DMS 273 (cell line): ENCODE data around the gene TMEM205.
"Not testable (repeated sequence)": the region's sequence is repeated elsewhere in the genome, so short reads cannot be mapped to it uniquely, and the experiment has no call there.

Experiments
- DNase-seq: peaks from one replicate; lab custom pipeline; 2025; ENCODE audit not compliant: unreplicated experiment; lab: John Stamatoyannopoulos, UW

TMEM205 gene

DNA sequence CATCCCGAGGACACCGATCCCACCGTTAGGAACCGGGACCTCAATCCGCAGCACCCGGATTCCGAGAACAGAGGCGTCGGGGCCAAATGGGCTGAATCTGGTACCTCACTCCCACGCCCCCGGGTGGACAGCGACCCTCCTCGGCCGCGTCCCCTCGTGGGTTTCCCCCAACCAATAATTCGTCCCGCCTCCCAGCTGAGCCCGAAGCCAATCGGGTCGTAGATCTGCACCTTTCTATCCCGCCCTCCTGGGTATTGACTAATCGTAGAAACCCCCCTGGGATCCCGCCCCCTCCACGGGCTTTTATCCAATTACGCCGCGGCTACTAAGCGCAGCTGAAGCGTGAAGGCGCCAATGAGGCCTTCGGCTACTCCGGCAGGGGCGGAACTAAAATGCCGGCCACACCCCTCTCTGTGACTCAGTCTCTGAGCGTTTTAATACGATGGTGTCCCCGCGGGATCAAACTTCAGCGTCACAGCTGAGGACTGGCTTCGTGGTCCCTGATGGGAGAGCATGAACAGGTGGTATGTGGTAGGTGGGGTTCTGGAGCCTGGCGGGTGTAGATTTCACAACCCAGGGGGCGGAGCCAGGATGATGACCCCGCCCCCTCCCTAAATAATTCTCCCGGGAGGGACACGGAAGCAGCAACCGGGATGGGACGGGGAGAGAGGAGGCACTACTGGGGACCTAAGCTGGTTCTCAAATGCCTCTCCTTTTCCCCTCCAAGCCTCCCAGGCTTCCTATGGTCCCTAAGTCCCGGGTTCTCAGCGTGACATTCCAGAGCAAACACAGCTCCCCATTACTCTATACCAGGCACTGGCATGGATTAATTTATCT is at the start of gene TMEM205, which contains the start of gene CCDC159:
Gene TMEM205 (minus strand): TSS at position 165 of the 837 bp plus-strand sequence. CDS start 649 bp downstream, outside the sequence.
Gene CCDC159 (plus strand): TSS at position 416 of the 837 bp plus-strand sequence. CDS start 88 bp downstream, at position 504.
- DNase-seq, result peak; percentile 100

DNA sequence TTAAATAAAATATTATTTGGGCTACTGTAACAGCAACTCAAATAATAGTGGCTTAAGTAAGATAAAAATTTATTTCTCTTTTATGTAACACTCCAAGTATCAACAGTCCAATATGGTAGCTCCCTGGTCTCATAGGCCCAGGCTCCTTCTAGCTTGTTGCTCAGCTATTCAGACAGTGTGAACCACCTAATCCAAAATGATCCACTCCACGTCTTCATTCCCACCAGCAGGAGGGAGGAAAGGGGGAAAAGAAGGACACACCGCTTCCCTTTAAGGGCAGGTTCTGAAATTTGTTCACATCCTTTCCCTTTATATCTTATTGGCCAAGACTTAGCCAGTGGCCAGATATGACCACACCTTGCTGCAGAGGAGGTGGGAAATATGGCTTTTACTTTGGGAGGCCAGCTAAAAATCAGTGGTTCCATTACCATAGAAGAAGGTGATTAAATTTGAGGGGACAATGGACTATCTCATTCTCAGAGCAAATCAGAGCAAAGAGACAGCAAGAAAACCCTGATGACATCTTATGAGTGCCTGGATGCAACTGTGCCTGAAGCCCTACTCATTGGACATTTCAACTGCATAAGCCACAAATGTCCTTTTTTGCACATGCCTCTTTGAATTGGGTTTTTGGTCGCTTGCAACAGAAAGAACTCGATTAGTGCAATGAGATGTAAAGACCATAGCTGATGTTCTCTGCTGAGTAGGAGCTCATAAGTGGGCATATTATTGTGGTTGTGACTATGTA is 45.0 kb upstream of the TMEM205 start:
- DNase-seq, result no peak

DNA sequence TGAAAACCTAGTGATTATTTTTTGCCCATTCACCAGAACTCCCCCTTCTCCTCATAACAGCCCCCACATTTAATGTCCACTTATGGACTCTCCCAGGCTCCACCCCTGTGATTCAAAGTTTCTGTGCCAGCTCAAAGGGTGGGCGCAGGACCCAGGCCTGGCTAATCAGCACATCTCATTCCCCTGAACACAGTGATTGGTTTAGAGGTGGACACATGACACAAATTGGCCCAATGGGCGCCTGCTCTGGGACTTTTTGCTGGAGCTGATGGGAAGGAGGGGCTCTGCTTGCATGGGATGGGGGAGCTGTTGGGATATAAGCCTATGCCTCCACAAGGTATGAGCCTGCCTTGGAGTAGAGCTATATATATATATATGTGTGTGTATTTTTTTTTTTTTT is 44.3 kb upstream of the TMEM205 start:
- DNase-seq, result no peak

GRCh38 chr19:11387162-11388034 is 41.3 kb upstream of the TMEM205 start:
- DNase-seq, result no peak

DNA sequence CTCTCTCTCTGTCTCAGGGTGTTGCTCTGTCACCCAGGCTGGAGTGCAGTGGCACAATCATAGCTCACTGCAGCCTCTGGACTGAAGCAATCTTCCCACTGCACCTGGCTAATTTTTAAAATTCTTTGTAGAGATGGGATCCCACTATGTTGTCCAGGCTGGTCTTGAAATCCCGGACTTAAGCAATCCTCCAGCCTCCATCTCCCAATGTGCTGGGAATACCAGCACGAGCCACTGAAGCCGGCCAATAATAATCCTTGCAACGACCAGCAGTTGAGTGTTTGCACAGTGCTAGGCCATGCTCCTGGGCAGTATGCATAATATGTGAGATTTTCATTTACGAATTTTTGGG is 38.7 kb upstream of the TMEM205 start:
- no peak for DNase-seq

DNA sequence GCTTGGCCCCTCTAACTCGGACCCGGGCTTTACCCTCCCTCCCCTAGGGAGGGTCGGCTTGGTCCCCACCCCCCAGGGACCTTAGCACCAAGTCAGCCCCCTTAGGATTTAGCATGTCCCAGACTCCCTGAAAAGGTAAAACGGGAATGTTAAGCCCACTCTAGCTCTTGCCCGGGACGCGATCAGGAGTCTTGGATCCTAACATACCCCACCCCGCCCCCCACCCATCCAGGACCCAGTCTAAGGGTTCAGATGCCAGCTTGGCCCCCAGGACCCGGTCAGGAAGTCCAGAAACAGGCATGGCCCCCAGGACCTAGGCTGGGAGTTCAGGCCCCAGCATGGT is 37.6 kb upstream of the TMEM205 start:
- no peak for DNase-seq

- DNase-seq, result peak; percentile 72
Measured at GRCh38 chr19:11382898-11383705, 37.0 kb upstream of the TMEM205 start.

DNA sequence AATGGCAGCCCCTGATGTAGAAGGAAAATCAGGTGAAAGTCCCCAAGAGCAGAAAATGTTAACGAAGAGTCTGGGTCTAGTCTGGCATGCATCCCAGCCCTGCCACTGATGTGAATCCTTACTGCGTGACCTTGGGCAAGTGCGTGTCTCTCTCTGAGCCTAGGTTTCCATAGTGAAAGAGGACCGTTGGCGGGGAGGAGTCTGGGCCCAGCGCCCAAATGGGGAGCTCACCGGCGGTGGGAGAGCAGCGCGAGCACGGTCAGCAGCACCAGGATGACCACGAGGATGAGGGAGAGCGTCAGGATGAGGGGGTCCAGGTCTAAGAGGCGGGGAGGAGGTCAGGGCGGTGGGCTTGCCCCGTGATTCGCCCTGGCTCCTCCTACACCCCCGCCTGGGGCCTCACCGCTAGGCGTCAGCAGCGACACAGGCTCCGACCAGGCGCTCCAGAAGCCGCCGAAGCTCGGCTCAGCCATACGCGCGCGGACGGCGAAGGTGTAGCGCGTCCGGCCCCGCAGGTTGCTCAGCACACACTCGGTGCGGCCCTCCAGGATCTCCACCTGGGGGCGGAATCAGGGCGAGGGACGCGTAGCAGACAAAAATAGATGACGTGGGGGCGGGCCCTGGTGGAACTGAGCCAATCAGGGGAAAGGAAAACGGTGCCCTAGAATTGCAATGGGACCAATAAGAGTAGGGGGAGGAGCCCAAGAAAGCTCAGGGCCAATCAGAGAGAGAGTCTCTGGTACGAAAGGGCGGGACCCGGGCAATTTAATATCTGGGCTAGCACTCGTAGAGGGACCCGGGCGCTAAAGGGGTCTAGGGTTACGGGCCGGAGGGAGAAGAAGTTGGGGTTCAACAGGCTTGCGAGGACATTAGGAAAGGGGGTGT is 34.8 kb upstream of the TMEM205 start:
- peak; percentile 98 for DNase-seq

GRCh38 chr19:11379857-11380350 is 33.8 kb upstream of the TMEM205 start:
- no peak for DNase-seq

DNA sequence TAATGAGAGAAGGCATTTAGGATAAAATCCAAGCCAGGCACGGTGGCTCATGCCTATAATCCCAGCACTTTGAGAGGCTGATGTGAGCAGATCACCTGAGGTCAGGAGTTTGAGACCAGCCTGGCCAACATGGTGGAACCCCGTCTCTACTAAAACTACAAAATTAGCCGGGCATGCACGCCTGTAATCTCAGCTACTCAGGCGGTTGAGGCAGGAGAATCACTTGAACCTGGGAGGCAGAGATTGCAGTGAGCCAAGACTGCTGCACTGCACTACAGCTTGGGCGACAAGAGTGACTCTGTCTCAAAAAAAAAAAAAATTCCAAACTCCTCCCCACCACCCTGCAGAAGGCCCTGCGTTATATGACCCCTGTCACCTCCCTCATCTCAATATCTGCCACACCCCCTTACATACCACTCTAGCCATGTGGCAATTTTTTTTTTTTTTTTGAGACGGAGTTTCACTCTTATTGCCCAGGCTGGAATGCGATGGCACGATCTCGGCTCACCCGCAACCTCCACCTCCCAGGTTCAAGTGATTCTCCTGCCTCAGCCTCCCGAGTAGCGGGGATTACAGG is 33.3 kb upstream of the TMEM205 start:
- not testable (repeated sequence) for DNase-seq

DNA sequence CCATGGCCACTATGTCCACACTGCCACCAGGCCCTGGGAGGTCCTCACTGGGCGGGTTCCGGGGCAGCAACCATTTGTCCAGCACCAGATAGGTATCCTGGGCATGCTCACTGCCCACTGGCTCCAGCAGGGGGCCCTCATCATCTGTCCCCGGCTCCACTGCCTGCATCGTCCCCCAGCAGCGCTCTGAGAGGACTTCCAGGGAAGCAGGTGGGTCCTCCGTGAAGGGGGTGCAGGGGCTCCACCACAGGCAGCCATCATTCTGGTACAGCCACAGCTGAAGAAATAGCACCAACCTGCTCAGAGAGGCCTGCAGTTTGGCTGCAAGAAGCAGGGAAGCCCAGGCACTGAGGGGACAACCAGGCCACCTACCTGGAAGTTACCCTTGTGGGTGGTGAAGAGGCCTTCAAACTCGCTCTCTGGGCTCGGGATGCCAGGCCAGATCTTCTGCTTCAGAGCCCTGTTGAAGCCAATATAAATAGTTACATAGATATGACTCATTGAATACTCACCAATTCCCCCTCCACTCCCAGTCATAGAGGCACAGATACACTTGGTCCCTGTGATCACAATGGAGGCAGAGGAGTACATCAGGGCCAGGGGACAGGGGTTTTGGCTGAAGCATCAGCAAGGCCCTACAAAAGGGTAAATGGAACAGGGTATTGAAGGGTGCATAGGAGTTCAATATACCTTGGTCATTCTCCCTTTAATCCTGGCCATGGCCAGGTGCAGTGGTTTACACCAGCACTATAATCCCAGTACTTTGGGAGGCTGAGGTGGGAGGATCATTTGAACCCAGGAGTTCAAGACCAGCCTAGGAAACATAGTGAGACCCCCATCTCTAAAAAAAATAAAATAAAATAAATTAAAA is 32.5 kb upstream of the TMEM205 start:
- DNase-seq, result peak; percentile 64

- no peak for DNase-seq
Measured at GRCh38 chr19:11377756-11378155, 31.7 kb upstream of the TMEM205 start.

DNA sequence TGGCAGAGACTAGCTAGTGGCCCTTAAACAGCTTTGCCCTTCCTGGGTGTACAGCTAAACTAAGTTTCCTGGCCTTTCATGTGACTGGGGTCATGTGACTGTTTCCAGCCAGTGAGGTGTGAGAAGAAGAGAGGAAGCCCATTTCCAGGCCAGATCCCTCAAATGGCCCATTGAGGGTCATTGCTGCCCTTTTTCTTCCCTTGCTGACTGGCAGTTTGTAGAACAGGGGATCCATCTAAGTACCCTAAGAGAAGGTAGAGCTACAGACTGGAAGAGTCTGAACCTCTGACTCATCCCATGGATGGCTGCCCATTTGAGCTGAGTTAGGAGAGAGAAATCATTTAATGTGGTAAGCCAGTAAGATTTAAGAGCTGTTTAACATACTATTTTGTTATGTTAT is 31.2 kb upstream of the TMEM205 start:
- DNase-seq, result peak; percentile 51

GRCh38 chr19:11375143-11375948 is 29.3 kb upstream of the TMEM205 start:
- DNase-seq, result peak; percentile 82

DNA sequence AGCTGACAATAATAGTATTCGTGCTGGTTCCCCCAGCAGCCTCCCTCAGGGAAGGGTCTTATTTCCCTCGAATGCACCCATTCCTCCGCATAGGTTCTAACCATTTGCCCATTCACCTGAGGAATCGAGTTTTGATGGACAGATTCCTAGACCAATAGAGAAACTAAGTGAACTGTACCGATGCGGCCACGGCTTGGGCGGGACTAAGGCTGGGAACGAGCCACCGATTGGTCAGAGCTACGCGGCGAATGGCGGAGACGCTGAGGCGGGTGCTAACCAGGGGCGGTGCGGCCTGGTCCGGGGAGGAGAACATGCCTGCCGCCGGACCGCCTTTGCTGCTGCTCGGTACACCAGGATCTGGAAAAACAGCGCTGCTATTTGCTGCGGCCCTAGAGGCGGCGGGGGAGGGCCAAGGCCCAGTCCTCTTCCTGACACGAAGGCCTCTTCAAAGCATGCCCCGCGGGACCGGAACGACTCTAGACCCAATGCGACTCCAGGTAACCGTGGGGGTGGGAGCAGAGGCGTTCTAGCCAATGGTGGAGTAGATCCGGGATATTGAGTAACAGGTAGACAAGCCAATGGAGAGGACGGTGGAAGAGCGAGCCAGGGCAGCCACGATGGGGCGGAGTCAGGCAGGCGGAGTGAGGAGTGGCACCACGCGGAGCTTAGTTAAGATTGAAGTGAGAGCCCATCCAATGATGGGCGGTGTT is 28.5 kb upstream of the TMEM205 start, which contains the start of gene SWSAP1:
Gene SWSAP1 (plus strand): TSS at position 234 of the 710 bp plus-strand sequence. CDS start 15 bp downstream, at position 249.
- peak; percentile 100 for DNase-seq

GRCh38 chr19:11373885-11374432 is 27.9 kb upstream of the TMEM205 start:
- DNase-seq, result no peak
